K562 (cell line): ENCODE data around the gene KCNF1. TPM values are rescaled to one million over a fixed set of nuclear protein-coding genes. Genes with fewer than 3 reads are reported as not detected.

Experiments
- ATAC-seq: fragments of 200-7000 bp; cut with Tn5 transposase; 3 replicates; pipeline ENCODE4 v1.9.1; 2020; ENCODE audit warnings: moderate library complexity
- BruUV-seq: library from RNA; stranded (reverse); fragments of 400-500 nt; replicated peaks from 2 replicates; lab custom pipeline; 2021; lab: Mats Ljungman, UMichigan
- CTCF ChIA-PET: fragments of 300-600 bp; formaldehyde crosslinking; extraction: SDS; loops from one replicate; lab custom pipeline; 2021; ENCODE audit warnings: low intra/inter-chr PET ratio; lab: Yijun Ruan, JAX
- POLR2A ChIA-PET: fragments of 300-600, 350-650 bp; sonication (Branson Sonifier 250); formaldehyde crosslinking; extraction: SDS; loops from one replicate; lab custom pipeline; 2021; ENCODE audit warnings: antibody characterized with exemption, inconsistent platforms; lab: Yijun Ruan, JAX
- DNase-seq, 4 experiments: peaks; one replicate each; pipeline versions ENCODE4 v3.0.0 to v3.0.0-alpha.2; 2011 to 2018; ENCODE audit warnings: low spot score in 3 of 4, mixed read lengths in 3 of 4; ENCODE audit errors: extremely low read depth in 1 of 4
- FAIRE-seq: peaks from 2 replicates; lab custom pipeline; 2011; peaks lifted over from hg19 to GRCh38; lab: Jason Lieb, UNC
- H2AFZ ChIP-seq: 2 replicates; pipeline ENCODE4 v1.6.0; 2011; ENCODE audit warnings: low read depth, low read length, control low read depth, inconsistent platforms
- H3K27ac ChIP-seq: fragments of 200-600 bp; 3 replicates; pipeline ENCODE4 v1.8.0; 2011; ENCODE audit warnings: low read depth, mild to moderate bottlenecking, control low read depth, inconsistent platforms, low read length, moderate library complexity, mixed read lengths; ENCODE audit errors: extremely low read depth
- H3K27me3 ChIP-seq, 2 experiments: fragments of 300-600 bp in 1 of 2; 2 replicates in 1 of 2; 3 replicates in 1 of 2; pipeline versions ENCODE4 v1.6.0 to v1.8.0; 2011; ENCODE audit warnings: inconsistent platforms in 2 of 2, low read length in 2 of 2, mild to moderate bottlenecking in 1 of 2, mixed read lengths in 1 of 2, moderate library complexity in 1 of 2; ENCODE audit not compliant: control insufficient read depth in 2 of 2, insufficient read depth in 2 of 2
- H3K36me3 ChIP-seq: fragments of 300-600 bp; 3 replicates; pipeline ENCODE4 v1.8.0; 2011; ENCODE audit warnings: mild to moderate bottlenecking, low read length, inconsistent platforms; ENCODE audit not compliant: control insufficient read depth, insufficient read depth
- H3K4me1 ChIP-seq, 2 experiments: fragments of 200-600 bp in 1 of 2; replicated peaks in 1 of 2; 2 replicates in 1 of 2; 3 replicates in 1 of 2; pipeline versions ENCODE4 v1.5.1 to v1.8.0; 2011; ENCODE audit warnings: inconsistent platforms in 2 of 2, low read length in 2 of 2, mild to moderate bottlenecking in 1 of 2, mixed read lengths in 1 of 2, moderate library complexity in 1 of 2; ENCODE audit not compliant: control insufficient read depth in 2 of 2, insufficient read depth in 2 of 2
- H3K4me2 ChIP-seq: 2 replicates; pipeline ENCODE4 v1.6.1; 2011; ENCODE audit warnings: low read length, control low read depth, inconsistent platforms, mixed read lengths; ENCODE audit not compliant: insufficient read depth
- H3K4me3 ChIP-seq: fragments of 200-600 bp; sonication (generic), shearing (Covaris generic); 2 replicates; pipeline ENCODE4 v1.5.1; 2016; ENCODE audit warnings: control low read depth, inconsistent platforms
- H3K79me2 ChIP-seq: fragments of 200-600 bp; 3 replicates; pipeline ENCODE4 v1.8.0; 2011; ENCODE audit warnings: low read length, inconsistent platforms; ENCODE audit not compliant: control insufficient read depth, insufficient read depth
- H3K9ac ChIP-seq, 2 experiments: 2 replicates each; pipeline versions ENCODE4 v1.6.0 to v1.6.1; 2011; ENCODE audit warnings: low read depth in 2 of 2, low read length in 2 of 2, control low read depth in 1 of 2, inconsistent platforms in 1 of 2, mild to moderate bottlenecking in 1 of 2, mixed read lengths in 1 of 2; ENCODE audit not compliant: insufficient read depth in 1 of 2
- H3K9me1 ChIP-seq: one replicate; pipeline ENCODE4 v1.6.0; 2011; ENCODE audit warnings: inconsistent platforms, mild to moderate bottlenecking, low read length, moderate library complexity; ENCODE audit not compliant: control insufficient read depth, insufficient read depth
- H3K9me3 ChIP-seq: replicated peaks from 2 replicates; pipeline ENCODE4 v1.5.1; 2011; ENCODE audit warnings: low read depth, low read length, inconsistent platforms; ENCODE audit not compliant: control insufficient read depth, insufficient read depth
- H4K20me1 ChIP-seq: replicated peaks from 2 replicates; pipeline ENCODE4 v1.6.1; 2011; ENCODE audit warnings: low read length, inconsistent platforms, mixed read lengths; ENCODE audit not compliant: control insufficient read depth, insufficient read depth
- CTCFL ChIP-seq: IDR thresholded peaks from 2 replicates; pipeline ENCODE4 v1.6.1; 2011; ENCODE audit warnings: borderline replicate concordance, low read depth, mild to moderate bottlenecking, moderate library complexity, low read length; ENCODE audit not compliant: insufficient read depth, poor library complexity, severe bottlenecking
- DIDO1 ChIP-seq: fragments of 450-650 bp; IDR thresholded peaks from 2 replicates; pipeline ENCODE4 v1.6.1; 2016; ENCODE audit warnings: low read depth, missing biosample characterization, missing genetic modification characterization
- KLF10 ChIP-seq: fragments of 250-450 bp; sonication (Bioruptor Pico); IDR thresholded peaks from 2 replicates; pipeline ENCODE4 v1.6.1; 2021; ENCODE audit warnings: matching md5 sums
- MTF1 ChIP-seq: fragments of 250-450 bp; sonication (Bioruptor Pico); IDR thresholded peaks from 2 replicates; pipeline ENCODE4 v1.9.0; 2021; ENCODE audit warnings: moderate library complexity, mild to moderate bottlenecking, inconsistent platforms, borderline replicate concordance
- TEAD4 ChIP-seq, 2 experiments: sonication (generic) in 1 of 2; formaldehyde crosslinking in 1 of 2; IDR thresholded peaks; 2 replicates each; pipeline versions ENCODE4 v1.6.1 to v1.8.0; 2012 to 2022; ENCODE audit warnings: borderline replicate concordance in 1 of 2, inconsistent platforms in 1 of 2, low read length in 1 of 2, mild to moderate bottlenecking in 1 of 2, missing genetic modification reagents in 1 of 2
- U2AF1 ChIP-seq: fragments of 200-400 bp; formaldehyde crosslinking; optimal IDR thresholded peaks from 2 replicates; pipeline ENCODE3; 2017; ENCODE audit warnings: mild to moderate bottlenecking, low read depth, low read length, moderate library complexity
- VEZF1 ChIP-seq: fragments of 200-800 bp; sonication (Bioruptor generic); IDR thresholded peaks from 2 replicates; pipeline ENCODE4 v1.6.1; 2017; ENCODE audit warnings: missing genetic modification characterization, missing compliant biosample characterization
- ZNF384 ChIP-seq: IDR thresholded peaks from 2 replicates; pipeline ENCODE4 v1.6.1; 2012; ENCODE audit warnings: low read depth, low read length, improper control_type of control experiment
- WGBS: fragments of 100-300 bp; shearing (Covaris generic); methylation state at CpG from one replicate; pipeline ENCODE4 v1.1.6; 2016; ENCODE audit warnings: low coverage, mixed read lengths; ENCODE audit not compliant: insufficient coverage; ENCODE audit errors: missing lambda C conversion rate; 5-methylcytosine and 5-hydroxymethylcytosine counted together
- in situ Hi-C: fragments of 300-500 bp; cut with MboI; formaldehyde crosslinking; loops from 4 replicates; pipeline ENCODE4 v1.15.0; 2018; ENCODE audit warnings: inconsistent platforms, mixed read lengths
- intact Hi-C: fragments of 100-400 bp; cut with micrococcal nuclease; formaldehyde crosslinking; loops from 2 replicates; pipeline ENCODE4 v1.14.2; 2022
- polyA plus RNA-seq, 8 experiments: library from polyadenylated mRNA; depleted of rRNA in 4 of 8; stranded (reverse) in 5 of 8; unstranded in 3 of 8; fragments of >200 nt; fragmentation: Nextera tagmentation in 2 of 8; fragmentation: Illumina TruSeq in 1 of 8; extraction: Ambion mirVana in 2 of 8; extraction: Trizol in 1 of 8; gene quantifications; 2 replicates each; pipeline versions ENCODE4 v1.2.1 to v1.2.3, GENCODE V29; 2011 to 2014; ENCODE audit warnings: inconsistent platforms in 1 of 8, missing spikeins in 1 of 8
- total RNA-seq, 7 experiments: library from RNA; depleted of rRNA in 6 of 7; stranded (reverse); fragments of >200 nt in 6 of 7; fragmentation: Illumina TruSeq in 2 of 7; extraction: Trizol in 2 of 7; gene quantifications; 2 replicates each; pipeline versions ENCODE4 v1.2.1 to v1.2.3, GENCODE V29; 2011 to 2021; ENCODE audit warnings: low replicate concordance in 1 of 7

Gene KCNF1
- total and polyA plus RNA-seq, 9 of the 15 experiments (the other 6 are each of a cell fraction or from before 2014, with no cell fraction given), result not detected

- TF ChIP-seq CTCFL, result peak; percentile 23
- peak; percentile 74 for TF ChIP-seq VEZF1
These were observed 2.4 kb upstream of the KCNF1 start (continued) for GRCh38 chr2:10909050-10909995.

GRCh38 chr2:10909996-10910341 is 1.8 kb upstream of the KCNF1 start:
- Histone ChIP-seq H3K36me3 (no peaks in the 10 kb centered on the region), H3K4me1 (peaks cover 0 to 12% of the 10 kb centered on the region in 2 experiments; a peak in 1 of 5 replicates), H3K79me2 (no peaks in the 10 kb centered on the region), H3K9ac (no peak overlapping the region), H3K4me2 (no peak overlapping the region)
- no peak for ATAC-seq
- intact Hi-C loops, result no loop called here
- ChIA-PET POLR2A (interaction anchor here (0.6 to 0.9 kb wide), 2 partner anchors 9 to 97 kb away, joined by 3 read pairs; partner anchors contain the start of gene PDIA6), CTCF (no interaction called here)
- DNase-seq, result no peak
- TF ChIP-seq KLF10 (CRISPR knock-in tag), result no peak
- TF ChIP-seq ZNF384, result no peak
- no peak for TF ChIP-seq MTF1 (CRISPR knock-in tag)
- no peak for TF ChIP-seq DIDO1
- no peak for TF ChIP-seq U2AF1
- TF ChIP-seq CTCFL, result no peak
- TF ChIP-seq TEAD4 (IDR thresholded peaks at IDR 0.05; ENCODE audit: low read length), result no peak
- no peak for TF ChIP-seq TEAD4 (CRISPR knock-in tag; IDR thresholded peaks at IDR 0.05; ENCODE audit: borderline replicate concordance)
- TF ChIP-seq, all 486 proteins: peak for 0
- no TSS peak for BruUV-seq
- Histone ChIP-seq H3K27ac (no peak overlapping the region), H3K27me3 (peaks cover 35 to 87% of the 10 kb centered on the region in 2 experiments; a peak in 4 of 5 replicates), H4K20me1 (no peaks in the 10 kb centered on the region; the same call in none of the 2 replicates), H3K4me3 (no peak overlapping the region), H2AFZ (no peak overlapping the region), H3K9me1 (no peaks in the 10 kb centered on the region), H3K9me3 (no peaks in the 10 kb centered on the region)
- WGBS, result 0% methylated on average over 3 of the region's 3 CpGs
- no peak for FAIRE-seq
- in situ Hi-C loops, result no loop called here
